Inferior parietal cortex (tissue), 1 donor: ENCODE results near the gene MTMR4.

Experiments used
- DNase-seq: peaks from one replicate; pipeline ENCODE4 v3.0.0-alpha.2; 2016; ENCODE audit errors: extremely low spot score

Gene MTMR4

DNA sequence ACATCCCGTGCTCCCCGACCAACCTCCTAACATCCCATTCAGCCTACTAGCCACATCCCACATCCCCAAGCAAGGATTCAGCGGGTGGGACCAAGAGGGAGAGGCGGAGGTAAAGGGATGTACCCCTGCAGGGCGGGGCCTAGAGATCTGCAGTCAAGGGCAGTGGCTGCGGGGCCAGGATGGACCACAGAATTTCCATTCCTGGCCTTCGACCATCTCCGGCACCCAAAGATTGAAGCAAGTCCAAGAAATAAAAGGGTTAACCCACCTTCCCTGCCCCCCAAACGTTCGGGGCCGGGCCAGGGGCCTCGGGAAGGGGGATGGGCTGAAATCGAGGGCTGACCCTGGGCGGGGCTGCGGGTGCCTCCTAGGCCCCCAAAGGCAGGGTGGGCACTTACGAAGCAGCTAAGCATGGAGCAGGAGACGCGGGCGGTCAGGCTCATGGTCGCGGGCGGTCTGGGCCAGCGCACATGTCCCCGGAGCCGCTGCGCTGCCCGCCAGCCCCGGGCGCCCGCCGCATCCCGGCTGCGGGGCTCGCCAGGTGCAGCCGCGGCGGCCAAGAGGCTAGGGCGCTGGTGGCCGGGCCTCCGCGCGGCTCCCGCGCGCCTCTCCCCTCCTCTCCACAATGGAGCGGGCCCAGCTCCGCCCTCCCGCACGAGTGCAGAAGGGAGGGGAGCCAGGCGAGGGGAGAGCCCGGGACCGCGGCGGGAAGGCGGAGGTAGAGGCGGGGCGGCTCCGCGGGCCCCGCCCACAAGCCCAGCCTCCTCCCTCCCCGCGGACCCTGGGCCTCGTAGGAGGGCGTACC lies at the start of gene MTMR4:
Gene MTMR4 (minus strand): TSS at position 674 of the 805 bp plus-strand sequence. CDS start 231 bp downstream, at position 443.
- peak; percentile 72 for DNase-seq

DNA sequence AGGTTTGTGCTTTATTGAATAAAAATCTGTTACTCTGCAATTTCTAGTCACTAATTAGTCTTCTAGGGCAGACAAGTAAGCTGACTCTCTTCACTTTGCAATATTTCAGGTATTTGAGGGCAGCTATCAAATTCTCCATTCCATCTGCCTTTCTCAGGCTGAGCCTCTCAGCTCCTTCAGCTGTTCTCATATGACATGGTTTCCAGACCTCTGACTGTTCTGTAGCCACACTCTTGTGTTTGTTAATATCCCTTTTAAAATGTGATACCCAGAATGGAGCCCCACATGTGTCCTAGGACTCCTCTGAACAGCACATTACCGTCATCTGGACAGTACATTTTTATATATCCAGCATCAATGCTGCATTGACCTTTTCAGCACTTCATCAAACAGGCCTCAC lies 46.1 kb upstream of the MTMR4 start:
- no peak for DNase-seq

DNA sequence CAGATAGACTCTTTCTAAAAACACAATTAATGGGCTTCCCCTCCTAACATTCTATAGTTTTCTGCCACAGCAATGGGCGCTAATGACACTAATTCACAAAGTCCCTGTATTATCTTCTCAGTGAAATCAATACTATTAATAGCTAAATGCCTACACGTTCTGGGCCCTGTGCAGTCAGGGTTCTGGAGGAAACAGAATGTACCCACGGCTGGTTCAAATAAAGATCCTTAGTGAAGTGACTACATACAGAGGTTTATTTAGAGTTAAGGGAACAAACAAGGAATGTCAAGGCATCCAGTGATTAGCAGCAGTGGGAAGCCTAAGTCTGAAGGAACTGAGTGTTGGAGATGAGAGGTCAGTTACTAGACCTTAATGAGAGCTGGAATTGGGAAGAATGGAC lies 43.5 kb upstream of the MTMR4 start:
- DNase-seq: no peak

DNA sequence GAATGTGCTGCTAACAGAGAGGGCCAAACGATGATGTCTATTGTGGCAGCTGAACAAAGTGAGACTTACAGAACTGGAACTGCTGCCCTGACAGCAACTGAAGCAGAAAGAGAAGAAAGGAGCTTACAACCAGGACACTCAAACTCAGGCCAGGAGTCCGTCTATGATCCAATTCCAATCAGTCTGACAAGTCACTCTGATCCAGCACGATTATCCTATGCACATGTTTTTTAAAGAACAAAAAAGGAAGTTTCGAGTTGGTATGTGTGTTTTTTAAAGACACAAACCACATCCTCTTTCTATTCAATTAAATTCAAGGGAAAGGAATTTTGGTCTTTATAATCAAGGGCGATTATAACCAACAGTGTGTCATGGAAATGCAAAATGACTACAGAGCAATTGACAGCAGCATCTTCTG lies 42.4 kb upstream of the MTMR4 start:
- peak; percentile 50 for DNase-seq

DNA sequence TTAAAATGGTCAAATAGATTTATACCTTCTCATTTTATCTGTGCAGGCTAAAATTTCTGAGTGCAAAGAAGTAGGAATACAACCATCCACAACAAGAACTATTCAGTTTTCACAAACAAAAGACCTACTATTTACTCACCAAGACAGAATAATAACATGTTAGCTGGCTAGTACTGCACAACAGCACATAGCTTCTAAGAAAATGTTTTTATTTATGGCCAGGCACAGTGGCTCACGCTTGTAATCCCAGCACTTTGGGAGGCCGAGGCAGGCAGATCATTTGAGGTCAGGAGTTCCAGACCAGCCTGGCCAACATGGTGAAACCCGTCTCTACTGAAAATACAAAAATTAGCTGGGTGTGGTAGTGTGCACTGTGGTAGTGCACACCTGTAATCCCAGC lies 40.7 kb upstream of the MTMR4 start:
- DNase-seq: peak; percentile 79

DNA sequence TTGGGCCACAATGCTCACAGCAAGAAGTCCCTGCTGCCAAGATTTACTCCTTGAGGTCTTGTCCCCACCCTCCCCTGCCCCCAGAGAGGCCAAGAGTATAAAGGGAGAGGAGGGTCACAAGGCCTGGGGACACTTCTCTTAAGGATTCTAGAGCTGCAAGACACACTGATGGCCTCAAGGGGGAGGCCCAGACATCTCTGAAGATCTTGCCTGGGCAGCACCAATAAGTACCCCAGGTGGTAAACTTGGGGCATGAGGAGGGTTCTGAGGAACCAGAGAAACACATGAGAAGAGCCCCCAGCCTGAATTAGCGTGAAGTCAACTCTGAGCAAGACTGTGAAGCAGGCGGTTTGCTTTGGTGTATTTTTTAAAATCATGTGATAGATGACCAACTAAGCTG lies 26.8 kb upstream of the MTMR4 start:
- DNase-seq: no peak

DNA sequence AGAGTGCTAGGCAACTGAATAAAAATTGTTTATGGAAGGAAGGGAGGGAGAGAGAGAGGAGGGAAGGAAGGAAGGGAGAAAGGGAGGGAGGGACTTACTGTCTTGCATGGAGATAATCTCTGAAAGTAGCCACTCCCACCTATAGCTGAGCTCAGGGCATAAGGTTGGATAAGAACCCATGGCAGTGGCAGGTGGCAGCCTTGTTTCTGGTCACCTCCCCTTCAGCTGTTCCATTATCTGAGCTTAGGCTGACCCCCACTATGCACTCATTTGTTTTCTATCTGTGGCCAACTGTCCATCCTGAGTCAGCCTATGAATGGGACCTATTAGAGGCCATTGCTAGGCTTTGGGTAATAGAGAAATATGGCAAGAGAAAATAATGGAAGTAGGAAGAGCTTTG lies 25.3 kb upstream of the MTMR4 start:
- no peak for DNase-seq

DNA sequence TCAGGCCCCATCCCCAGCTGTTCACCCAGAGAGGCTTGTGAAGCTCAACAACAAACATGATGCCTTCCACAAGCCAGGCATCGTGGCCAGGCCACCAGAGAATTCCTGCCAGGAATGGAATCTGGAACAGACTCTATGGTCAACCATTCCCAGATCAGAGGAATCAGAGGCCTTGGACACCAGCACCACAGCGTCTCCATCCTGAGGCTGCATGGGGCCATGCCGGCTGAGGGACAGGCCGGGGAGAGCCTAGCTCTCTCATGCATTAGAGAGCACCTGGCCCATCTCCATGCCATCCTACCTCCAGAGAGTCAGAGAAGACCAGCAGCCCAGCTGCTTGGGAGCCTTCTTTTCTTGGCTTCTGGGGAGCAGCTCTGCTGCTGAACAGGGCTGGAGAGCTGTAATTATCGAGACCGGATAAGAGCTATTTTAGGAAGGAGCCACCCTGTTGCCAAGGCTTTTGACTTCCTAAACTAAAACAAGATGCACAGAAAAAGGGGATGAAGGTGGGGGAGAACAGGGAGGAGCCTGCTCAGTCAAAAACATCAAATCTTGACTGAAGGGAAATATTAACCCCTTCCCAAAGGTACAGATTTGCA lies 24.5 kb upstream of the MTMR4 start:
- no peak for DNase-seq

DNA sequence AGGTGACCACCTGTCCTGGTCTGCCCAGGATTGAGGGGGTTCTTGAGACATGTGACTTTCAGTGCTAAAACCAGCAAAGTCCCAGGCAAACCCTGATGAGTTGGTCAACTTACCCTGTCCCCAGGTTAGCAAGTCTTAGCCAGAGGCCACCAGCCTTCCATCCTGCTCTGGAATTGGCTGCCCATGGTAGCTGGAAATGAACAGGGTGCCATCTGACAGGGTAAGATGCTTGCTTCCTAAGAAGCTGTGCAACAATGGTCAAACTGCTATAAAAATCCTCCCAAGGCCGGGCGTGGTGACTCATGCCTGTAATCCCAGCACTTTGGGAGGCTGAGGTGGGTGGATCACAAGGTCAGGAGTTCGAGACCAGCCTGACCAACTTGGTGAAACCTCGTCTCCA lies 22.8 kb upstream of the MTMR4 start:
- no peak for DNase-seq

DNA sequence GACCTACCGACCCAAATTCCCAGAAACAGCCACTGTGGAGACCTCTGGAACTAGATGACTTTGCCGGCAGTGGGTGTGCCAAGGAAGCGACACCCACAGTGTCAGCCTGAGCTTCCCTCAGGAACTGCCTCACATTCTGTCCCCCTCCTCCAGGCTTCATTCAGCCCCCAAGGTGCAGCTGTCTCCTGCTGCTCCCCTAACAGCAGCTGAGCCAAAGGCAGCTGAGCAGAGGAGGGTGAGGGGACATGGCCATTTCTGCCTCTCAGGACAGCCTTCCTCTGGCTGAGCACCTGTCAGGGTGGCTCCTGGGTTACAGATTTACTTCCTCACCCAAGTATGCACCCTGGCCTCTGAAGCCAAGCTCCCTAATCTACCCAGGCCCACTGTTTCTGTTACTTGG lies 22.1 kb upstream of the MTMR4 start:
- no peak for DNase-seq

DNA sequence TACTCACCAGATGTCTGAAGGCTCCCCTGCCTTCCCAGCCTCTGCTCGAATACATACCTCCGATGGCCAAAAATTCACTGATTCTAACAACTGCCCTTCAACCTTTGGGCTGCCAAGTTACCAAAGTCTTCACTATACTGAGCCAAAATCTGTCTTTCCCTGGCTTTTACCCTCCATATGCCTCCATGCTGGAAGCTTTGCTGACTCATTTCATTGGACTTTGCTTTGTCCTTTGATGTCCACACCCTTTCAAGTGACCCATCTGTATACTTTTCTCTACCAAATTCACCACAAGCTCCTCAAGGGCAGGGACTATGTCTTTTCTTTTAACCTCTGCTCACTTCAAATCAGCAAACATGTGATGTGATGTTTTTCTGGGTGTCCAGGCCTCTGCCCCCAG lies 21.0 kb upstream of the MTMR4 start:
- no peak for DNase-seq

DNA sequence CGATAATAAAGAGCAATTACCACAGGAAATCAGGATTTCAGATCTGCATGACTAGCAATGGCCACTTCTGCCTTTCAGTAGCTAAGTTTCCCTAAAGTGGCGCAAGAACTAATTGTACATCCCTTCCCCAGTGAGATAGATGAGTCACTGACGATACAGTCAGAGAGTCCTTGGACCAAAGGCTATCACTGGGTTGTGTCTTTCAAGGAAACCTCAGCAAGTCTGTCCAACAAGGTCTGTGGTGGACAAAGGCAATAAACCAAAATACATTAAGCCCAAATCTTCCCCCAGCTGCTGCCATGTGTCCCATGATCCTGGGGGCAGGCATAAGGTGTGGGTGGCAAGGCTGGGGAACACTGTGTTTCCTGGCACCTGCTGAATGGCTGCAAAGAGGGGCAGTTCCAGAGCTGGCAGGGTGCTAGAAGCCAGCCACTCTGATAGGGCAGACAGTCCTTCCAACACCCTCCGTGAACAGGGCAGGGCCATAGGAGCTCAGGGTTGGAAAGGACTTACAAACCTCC lies 20.5 kb upstream of the MTMR4 start:
- no peak for DNase-seq

DNA sequence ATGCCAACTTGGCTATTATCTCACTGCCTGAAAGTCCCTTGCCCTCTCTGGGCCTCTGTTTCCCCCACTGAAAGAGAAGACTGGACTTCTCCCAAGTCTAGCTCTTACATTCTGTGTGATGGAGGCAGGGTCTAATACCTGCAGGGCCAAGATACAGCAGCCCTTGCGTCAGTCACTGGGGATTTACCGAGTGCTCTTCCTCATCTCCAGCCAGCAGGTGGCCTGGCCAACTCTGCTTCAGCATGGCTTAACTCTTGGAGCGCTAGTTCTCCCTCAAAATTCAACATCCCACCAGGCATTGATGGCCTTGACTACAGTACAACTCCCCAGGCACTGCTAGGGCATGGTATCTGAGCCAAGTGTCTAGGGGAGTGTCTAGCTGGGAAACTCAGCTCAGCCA lies 19.9 kb upstream of the MTMR4 start:
- no peak for DNase-seq

DNA sequence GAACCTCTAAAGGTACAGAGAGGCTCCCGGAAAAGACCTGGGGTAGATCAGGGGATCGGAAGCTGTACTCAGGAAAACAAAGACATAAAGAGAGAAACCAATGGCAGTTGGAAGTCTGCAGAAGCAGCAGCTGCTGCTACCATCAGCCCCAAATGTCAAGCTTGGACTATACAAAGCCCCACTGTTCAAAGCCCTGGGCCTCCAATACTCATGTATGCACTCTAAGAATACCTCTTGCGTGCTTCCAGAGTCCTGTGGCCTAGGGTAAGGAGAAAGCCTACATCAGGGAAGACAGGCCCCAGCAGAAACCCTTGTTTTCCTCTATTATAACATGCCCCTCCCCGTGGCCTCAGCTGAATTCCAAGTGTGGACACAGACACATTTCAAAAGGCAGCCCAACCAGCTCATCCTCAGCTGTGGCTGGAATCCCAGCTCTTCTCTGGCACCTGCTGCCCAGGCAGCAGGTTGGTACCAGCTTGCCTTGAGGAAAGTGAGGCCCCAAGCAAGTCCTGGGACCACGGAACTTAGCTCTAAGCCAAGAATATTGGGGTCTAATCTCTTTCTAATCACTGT lies 19.3 kb upstream of the MTMR4 start:
- peak; percentile 55 for DNase-seq

DNA sequence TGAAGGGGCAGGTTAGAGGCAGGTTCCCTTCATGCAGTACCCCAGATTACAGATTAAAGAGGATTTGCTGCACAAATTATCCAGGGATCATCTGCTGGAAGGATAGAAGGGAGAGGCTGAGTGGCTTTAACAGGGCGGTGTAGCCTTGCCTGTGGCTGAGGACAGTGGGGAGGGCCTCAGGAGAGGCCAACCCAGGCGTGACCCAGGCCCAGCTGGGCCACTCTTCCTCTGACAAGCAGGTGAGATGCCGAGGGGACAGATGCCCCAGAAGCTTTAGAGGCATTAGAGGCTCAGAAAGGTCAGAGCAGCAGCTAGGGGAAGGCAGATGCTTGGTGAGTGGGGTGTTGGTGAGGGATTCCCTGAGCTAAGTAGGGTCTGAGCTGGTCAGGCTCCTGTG lies 18.1 kb upstream of the MTMR4 start:
- no peak for DNase-seq

DNA sequence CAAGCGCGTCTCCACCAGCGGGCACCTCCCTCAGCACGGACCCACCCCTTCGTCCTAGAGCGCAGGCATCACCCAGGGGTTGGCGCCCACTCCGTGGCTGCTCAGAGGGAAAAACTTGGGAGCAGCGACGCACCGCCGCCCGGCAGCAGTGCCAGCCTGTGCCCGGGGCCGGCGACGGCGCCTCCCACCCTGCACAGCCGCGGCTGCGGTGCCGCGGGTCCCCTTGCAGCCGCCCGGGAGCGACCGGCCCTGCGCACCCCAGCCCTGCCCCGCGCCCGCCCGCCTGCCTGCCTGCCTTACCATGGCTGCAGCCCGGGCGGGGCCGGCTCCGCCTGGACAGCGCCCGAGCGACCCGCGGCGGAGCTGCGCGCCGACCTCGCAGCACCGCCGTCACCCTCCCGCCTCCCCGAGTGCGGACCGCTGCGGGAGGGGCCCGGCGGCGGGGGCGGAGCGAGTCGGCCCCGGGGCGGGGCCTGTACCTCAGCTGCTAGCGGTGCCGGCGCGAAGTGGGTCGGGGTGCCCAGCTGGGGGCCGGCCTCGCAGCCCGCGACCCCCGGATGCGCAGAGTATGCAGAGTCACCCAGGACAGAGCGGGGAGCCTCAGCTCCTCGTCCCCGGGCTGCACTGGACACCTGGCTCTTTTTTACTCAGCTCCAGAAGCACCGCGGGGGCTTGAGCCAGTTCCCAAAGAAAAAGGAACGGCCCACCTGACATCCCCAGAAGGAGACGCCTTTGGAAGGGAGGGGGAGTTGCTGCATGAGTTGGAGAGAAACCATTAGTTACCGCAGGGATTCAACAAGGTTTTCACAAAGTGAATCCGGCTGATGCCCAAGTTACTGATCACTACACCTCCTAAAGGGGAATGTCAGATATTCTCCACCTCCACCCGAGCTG lies 17.5 kb upstream of the MTMR4 start:
- DNase-seq: peak; percentile 77

DNA sequence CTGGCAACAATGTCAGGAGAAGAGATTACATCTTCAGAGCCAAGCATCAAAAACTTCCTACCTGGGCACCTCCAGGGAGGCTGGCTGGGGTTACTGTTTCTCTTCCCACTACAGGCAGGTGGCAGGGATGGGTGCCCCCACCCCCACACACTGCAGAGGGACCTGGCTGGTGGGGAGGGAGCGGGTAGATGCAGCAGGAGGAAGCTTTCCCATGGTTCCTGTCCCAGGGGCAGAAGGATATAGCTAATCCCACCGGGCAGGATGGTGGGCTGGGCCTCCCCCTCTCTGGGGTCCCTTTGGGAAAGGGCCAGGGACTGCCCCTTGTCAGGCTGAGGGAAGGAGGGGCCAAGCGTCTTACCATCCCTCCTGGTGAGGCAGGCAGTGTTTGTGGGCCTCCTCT lies 16.7 kb upstream of the MTMR4 start:
- DNase-seq: peak; percentile 23

DNA sequence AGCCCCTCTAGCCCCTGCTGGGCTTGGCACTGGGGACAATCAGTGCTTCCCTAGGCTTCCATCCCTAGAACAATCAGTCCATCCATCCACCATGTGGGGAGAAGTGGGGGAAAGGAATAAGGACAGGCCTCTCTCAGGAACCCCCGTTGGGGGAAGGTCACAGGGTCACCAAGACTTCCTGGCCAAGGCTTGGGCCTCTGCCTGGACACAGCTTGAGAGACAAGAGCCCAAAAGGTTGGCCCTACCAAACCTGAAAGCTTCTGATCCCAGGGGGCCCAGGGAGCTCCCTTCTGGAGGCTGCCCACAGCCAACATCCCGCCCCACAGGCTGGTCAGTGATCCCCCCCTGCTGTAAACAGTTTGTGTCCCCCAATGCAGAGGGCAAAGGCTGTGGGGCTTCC lies 16.2 kb upstream of the MTMR4 start:
- DNase-seq: peak; percentile 12

DNA sequence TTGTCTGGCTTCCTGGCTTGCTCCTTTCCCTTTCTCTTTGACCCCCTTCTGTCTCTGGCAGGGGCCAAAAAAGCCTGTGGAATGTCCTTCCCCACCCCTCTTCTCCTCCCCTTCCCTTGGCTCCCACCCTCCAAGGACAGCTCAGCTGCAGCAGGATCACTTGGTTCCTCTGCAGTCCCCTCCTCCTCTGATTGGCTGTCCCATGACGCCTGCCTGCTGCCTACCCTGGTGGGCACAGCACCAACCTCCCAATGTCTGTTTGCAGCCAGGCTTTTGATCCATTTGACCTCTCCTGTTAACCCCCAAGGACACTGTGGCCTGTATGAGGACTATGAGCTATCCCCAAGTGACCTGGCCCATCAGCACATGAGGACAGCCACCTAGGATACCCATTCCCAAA lies 14.8 kb upstream of the MTMR4 start:
- DNase-seq: peak; percentile 63

DNA sequence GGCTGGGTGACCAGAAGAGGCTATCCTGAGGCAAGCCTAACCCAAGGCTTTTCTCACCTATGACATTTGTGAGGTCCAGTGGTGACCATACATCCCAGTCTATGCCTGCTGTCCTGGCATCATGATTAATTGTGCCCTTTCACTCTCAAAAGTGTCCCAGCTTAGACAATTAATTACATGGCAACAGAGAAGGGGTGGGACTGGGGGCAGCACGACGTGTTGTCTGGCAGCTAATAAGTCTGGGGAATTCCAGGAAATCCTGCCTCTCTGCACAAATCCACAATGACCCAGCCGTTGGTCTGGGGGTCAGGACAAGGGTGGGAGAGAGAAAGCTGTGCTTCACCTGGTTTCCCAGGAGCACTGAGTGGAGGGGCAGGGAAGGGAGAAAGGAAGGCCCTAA lies 14.0 kb upstream of the MTMR4 start:
- no peak for DNase-seq

DNA sequence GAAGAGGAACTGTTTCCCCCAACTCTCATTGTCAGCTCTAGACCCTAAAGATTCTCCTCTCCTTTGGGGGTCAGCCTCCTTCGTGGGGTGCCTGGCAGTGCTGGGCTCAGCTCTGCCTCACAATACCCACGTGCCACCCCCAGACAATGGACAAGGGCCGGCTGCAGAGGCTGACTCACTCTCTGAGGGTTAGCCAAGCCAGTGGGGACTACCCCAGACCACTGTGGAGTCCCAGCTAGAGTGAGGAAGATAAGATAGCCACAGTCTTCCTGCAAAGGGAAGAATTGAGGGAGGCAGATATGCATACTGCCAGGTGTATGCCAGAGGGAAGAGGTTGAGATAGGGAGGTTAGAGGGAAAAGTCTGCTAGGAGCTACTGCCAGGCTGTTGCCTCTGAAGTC lies 13.5 kb upstream of the MTMR4 start:
- peak; percentile 86 for DNase-seq

DNA sequence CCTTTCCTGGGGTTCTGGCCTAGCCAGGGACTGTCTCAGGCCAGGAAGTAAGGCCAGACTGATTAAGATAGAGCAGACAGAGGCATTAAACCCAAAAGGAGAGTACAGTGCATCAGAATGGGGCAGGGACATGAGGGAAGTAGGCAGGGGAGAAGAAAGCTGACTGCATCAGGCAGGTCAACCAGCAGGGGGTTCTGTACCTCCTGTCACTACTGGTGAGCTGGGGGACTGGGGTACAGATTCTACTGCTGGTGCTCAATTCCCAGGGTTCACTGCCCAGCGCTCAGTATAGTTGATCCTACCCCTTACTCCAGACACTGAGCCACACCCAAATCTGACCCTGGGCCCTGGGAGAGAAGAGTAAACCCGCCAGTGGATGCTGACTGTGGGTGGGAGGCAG lies 12.9 kb upstream of the MTMR4 start:
- peak; percentile 20 for DNase-seq
